ENCODE results near the gene ZSWIM8.

The ZSWIM8 gene

GRCh38 chr10:73796766-73797165, 11.4 kb downstream of the ZSWIM8 start:
- TF ChIP-seq, protein P1, sequence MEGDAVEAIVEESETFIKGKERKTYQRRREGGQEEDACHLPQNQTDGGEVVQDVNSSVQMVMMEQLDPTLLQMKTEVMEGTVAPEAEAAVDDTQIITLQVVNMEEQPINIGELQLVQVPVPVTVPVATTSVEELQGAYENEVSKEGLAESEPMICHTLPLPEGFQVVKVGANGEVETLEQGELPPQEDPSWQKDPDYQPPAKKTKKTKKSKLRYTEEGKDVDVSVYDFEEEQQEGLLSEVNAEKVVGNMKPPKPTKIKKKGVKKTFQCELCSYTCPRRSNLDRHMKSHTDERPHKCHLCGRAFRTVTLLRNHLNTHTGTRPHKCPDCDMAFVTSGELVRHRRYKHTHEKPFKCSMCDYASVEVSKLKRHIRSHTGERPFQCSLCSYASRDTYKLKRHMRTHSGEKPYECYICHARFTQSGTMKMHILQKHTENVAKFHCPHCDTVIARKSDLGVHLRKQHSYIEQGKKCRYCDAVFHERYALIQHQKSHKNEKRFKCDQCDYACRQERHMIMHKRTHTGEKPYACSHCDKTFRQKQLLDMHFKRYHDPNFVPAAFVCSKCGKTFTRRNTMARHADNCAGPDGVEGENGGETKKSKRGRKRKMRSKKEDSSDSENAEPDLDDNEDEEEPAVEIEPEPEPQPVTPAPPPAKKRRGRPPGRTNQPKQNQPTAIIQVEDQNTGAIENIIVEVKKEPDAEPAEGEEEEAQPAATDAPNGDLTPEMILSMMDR (conservative IDR thresholded peaks at IDR 0.05; ENCODE audit: control insufficient read depth, insufficient read depth, low read depth, low read length): no peak
- DNase-seq (ENCODE audit: low read depth): no peak
- H3K4me3 ChIP-seq (ENCODE audit: control insufficient read depth, low read depth, low read length): no peak overlapping the region

- TF ChIP-seq, protein P1 (conservative IDR thresholded peaks at IDR 0.05; ENCODE audit: control insufficient read depth, insufficient read depth, low read depth, low read length): no peak
- no peak overlapping the region for H3K4me3 ChIP-seq (ENCODE audit: control insufficient read depth, low read depth, low read length)
- no peak for DNase-seq (ENCODE audit: low read depth)
These were observed 12.1 kb downstream of the ZSWIM8 start for GRCh38 chr10:73797324-73798025.

GRCh38 chr10:73798087-73798486, 12.7 kb downstream of the ZSWIM8 start:
- no peak overlapping the region for H3K4me3 ChIP-seq (ENCODE audit: control insufficient read depth, low read depth, low read length)

DNA sequence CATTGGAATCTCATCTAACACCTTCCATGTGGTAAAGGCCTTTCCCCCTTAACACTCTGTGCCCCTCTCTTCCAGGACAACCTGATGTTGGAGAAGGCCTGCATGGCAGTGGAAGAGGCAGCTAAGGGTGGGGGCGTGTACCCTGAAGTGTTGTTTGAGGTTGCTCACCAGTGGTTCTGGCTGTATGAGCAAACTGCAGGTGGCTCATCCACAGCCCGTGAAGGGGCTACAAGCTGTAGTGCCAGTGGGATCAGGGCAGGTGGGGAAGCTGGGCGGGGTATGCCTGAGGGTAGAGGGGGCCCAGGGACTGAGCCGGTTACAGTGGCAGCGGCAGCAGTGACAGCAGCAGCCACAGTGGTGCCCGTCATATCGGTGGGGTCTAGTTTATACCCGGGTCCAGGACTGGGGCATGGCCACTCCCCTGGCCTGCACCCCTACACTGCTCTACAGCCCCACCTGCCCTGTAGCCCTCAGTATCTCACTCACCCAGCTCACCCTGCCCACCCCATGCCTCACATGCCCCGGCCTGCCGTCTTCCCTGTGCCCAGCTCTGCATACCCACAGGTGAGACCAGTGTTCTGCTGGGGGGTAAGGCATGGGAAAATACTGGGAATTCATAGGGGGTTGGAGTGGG, 13.6 kb downstream of the ZSWIM8 start:
- TF ChIP-seq, protein P1 (conservative IDR thresholded peaks at IDR 0.05; ENCODE audit: control insufficient read depth, insufficient read depth, low read depth, low read length): no peak
- H3K4me3 ChIP-seq (ENCODE audit: control insufficient read depth, low read depth, low read length): no peak overlapping the region
- DNase-seq (ENCODE audit: low read depth): no peak

More at GRCh38 chr10:73798087-73798486, 12.7 kb downstream of the ZSWIM8 start:
- TF ChIP-seq, protein P1 (conservative IDR thresholded peaks at IDR 0.05; ENCODE audit: control insufficient read depth, insufficient read depth, low read depth, low read length): no peak
- DNase-seq (ENCODE audit: low read depth): no peak

DNA sequence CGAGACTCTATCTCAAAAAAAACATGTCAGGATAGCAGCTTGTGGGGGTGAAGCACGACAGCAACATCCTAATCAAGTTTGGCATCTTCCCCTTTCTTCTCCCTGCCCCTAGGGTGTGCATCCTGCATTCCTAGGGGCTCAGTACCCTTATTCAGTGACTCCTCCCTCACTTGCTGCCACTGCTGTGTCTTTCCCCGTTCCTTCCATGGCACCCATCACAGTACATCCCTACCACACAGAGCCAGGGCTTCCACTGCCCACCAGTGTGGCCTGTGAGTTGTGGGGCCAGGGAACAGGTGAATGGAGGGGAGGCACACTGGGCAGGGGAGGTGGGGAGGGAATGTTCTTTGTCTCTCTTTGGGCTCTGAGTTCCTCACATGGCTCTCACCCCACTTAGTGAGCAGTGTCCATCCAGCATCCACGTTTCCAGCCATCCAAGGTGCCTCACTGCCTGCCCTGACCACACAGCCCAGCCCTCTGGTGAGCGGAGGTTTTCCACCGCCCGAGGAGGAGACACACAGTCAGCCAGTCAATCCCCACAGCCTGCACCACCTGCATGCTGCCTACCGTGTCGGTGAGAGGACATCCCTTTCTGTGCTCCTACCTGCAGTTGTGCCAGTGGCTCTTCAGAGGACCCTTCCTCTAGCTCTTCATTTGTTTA, 14.6 kb downstream of the ZSWIM8 start:
- DNase-seq (ENCODE audit: low read depth): no peak
- H3K4me3 ChIP-seq (ENCODE audit: control insufficient read depth, low read depth, low read length): no peak overlapping the region
- TF ChIP-seq, protein P1 (conservative IDR thresholded peaks at IDR 0.05; ENCODE audit: control insufficient read depth, insufficient read depth, low read depth, low read length): no peak

DNA sequence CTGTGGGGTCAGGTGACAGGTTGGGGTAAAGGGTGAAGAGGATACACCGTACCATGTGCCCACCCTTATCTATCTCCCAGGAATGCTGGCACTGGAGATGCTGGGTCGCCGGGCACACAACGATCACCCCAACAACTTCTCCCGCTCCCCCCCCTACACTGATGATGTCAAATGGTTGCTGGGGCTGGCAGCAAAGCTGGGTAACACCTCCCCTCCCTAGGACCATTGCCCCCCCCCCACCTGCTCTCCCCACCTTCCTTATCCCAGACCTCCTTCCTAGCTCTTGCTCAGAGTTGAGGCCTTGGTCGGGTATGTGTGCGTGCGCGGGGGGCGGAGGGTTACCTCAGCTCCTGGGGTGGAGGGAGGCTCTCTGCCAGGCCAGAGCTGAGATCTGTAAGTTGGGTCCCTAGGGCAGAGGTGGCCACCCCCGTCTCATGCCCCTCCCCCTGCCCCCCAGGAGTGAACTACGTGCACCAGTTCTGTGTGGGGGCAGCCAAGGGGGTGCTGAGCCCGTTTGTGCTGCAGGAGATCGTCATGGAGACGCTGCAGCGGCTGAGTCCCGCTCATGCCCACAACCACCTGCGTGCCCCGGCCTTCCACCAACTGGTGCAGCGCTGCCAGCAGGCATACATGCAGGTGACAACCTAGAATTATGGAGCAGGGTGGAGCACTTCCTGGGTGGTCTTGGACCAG, 15.3 kb downstream of the ZSWIM8 start:
- H3K4me3 ChIP-seq (ENCODE audit: control insufficient read depth, low read depth, low read length): no peak overlapping the region
- DNase-seq (ENCODE audit: low read depth): no peak
- TF ChIP-seq, protein P1 (conservative IDR thresholded peaks at IDR 0.05; ENCODE audit: control insufficient read depth, insufficient read depth, low read depth, low read length): no peak

Measured in fibroblast of mammary gland (primary cell).